Epithelial cell of prostate (primary cell): ENCODE data around the gene STAC2.
A peak's percentile ranks its signal among the peaks of the same experiment; 100 is the strongest.

ENCODE experiments used
- DNase-seq: peaks from one replicate; pipeline ENCODE4 v3.0.0-alpha.2; 2011; ENCODE audit warnings: low read depth, low spot score
- H3K27ac ChIP-seq: fragments of 450-650 bp; 2 replicates; pipeline ENCODE4 v1.5.1; 2017; ENCODE audit warnings: mild to moderate bottlenecking

The STAC2 gene

DNA sequence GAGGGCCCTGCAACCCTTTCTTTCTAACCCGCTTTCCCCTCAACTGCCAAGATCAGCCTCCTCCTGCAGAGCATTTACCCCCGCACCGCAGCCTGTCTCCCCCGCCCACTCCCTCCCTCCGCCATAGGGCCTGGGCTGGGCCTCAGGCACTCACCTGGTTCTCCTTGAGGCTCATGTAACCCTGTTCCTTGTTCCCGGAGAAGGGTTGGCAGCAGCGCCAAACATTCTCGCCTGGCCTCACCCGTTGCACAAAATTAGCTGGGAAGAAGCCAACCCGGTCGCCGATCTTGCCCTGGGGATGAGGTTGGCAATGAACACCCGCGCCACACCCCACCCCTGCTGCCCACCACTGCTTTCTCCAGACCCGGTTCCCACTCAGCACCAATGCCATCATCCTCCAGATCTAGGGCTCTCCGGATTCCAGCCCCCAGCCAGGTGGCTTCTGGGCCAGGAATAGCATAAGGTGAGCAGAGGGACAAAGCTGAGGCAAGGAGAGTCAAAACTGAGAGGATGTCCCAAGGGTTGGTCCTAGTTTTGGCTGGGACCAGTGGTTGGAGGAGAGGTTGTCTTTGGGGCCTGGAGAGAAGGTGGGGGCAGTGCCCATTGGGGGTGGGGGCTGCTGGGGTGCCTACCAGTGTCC, 12.8 kb downstream of the STAC2 start:
- H3K27ac ChIP-seq: no peak overlapping the region
- no peak for DNase-seq

DNA sequence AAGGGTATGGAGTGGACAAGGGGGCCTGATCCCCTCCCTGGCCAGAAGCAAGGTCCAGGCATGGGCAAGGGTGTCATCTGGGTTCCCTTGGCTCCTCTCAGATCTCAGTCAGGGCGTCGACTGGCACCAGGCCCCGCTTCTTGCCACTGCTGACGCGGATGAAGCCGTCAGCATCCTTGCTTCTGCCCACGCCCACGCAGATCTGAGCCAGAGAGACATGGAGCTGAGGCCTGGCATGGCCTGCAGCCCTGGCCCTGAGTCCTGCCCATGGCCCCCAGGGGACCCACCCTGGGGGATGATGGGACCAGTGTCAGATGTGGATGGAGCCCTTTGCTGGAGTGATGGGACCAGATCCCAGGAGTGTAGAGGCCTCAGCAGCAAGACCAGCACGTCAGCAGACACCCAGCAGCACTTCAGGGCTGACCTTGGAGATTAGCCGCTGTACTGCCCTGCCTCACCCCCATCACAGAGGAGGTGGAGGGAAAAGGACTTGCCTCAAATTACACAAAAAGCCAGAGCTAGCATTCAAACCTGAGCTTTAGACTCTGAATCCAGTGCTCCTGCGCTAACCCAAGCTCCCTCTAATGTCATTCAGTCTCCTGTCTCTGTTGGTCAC, 13.4 kb downstream of the STAC2 start:
- no peak for DNase-seq

DNA sequence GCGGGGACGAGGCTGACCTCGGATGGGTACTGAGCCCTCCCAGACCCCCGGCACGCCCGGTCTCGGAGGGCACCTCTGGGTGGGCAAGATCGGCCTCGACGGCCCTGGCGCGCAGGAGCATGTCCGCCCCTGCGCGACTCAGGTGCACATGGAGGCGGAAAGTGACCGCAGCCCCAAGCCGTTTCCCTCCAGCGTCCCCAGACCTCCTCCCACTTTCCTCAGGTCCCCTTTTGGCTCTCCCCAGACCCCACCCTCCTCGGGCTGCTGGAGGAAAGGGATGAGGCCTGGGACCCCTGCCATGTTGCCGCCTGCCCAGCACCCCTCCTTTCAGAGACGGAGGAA, 15.7 kb downstream of the STAC2 start:
- no peak overlapping the region for H3K27ac ChIP-seq
- no peak for DNase-seq

More for the DNA sequence above, 13.4 kb downstream of the STAC2 start:
- H3K27ac ChIP-seq: no peak overlapping the region

DNA sequence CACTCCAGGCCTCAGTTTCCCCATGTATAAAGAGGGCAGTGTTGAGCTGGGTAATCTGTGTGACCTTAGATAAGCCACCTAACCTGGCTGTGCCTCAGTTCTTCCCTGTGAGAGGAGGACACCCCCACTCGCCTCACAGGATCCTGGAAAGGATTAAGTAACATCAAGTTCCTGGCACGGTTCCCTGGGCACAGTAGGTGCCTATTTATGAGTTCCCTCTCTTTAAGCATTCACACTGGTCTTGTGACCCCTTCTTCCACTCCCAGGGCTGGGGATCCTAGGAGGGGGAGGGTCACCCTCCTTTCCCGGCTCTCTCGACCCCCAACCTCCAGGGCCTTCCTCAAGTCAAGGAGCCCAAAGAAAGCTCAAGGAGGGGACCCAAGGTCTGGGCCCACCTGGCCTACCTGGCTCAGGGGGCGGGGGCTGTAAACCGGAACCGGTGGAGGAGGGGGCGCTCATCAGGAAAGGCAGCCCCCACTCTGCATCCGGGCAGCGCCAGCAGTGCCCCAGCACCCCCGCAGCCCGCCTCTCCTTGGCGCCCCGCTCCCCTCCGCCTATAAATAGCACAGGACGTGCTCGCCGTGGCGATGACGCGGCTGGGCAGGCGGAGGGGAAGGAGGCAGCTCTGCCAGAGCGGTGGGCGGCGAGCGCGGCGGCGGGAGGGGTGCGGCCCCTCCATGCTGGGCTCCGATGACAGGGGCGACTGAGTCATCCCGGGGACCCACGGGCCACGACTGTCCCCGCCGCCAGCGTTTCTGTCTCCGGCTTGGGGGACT, 16.2 kb downstream of the STAC2 start:
- no peak overlapping the region for H3K27ac ChIP-seq
- DNase-seq: no peak

DNA sequence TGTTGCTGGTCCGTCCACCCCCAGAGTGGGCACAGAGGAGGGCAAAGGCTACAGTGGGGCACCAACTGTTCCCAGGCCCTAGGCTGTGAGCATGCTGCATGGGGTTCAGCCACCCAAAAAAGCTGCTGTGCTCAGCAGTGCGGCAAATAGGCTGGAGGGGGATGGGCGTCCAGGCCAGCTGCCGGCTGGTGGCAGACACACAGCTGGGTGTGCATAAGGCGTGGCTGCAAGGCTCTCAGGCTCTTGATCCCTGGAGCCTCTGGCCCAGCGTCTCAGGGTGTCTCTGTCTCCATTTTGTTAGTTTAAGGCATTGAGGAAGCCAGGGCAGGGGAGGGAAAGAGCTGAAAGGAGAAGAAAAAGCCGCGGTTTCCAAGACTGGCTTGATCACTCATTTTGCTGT, 16.9 kb downstream of the STAC2 start:
- no peak overlapping the region for H3K27ac ChIP-seq
- no peak for DNase-seq

DNA sequence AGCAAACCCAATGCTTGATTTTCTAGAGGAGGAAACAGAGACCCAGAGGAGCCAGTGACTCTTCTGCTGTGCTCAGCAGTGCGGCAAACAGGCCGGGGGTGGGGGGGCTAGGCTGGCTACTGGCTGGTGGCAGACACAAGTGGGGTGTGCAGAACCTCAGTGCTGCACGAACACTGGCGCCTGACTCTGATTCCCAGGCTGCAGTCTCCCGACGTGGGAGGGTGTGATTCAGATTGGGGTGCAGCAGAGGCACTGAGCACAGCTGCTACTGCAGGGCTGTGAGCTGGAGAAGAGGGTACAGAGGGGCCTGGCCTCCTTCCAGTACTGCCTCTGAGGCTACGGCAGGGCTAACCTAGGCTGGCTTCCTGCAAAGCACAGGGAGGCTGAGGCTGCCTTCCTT, 17.6 kb downstream of the STAC2 start:
- no peak overlapping the region for H3K27ac ChIP-seq
- DNase-seq: no peak

DNA sequence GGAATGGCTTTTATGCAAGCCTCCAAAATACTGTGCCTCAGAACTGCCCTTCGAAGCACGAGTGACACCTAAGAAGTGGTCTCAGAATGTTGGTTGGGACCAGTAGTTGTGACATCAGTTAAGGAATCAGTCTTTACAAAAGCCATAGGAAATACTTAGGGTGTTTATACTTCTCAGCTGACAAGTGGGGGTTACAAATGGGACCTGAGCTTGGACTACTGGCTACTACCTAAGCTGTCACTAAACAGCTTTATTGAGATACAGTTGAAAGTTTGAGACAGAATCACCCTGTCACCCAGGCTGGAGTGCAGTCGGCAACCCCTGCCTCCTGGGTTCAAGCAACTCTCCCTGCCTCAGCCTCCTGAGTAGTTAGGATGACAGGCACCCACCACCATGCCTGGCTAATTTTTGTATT, 20.6 kb downstream of the STAC2 start:
- DNase-seq: no peak
- no peak overlapping the region for H3K27ac ChIP-seq

DNA sequence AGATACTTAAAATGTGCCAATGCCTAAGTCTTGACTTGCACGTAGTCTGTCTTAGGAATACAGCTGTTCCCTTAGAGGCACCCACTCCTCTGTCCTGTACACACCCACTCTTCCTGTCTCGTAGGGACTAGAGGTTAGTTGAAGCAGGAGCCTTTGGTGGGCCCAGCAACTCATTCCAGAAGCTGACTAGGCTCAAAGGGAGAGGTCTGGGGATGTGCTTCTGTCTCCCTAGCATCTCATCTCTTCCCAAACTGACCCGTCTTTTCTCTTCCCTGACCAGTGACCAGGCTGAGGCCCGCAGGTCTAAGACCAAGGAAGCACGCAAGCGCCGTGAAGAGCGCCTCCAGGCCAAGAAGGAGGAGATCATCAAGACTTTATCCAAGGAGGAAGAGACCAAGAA, 21.5 kb downstream of the STAC2 start:
- no peak overlapping the region for H3K27ac ChIP-seq
- DNase-seq: no peak

DNA sequence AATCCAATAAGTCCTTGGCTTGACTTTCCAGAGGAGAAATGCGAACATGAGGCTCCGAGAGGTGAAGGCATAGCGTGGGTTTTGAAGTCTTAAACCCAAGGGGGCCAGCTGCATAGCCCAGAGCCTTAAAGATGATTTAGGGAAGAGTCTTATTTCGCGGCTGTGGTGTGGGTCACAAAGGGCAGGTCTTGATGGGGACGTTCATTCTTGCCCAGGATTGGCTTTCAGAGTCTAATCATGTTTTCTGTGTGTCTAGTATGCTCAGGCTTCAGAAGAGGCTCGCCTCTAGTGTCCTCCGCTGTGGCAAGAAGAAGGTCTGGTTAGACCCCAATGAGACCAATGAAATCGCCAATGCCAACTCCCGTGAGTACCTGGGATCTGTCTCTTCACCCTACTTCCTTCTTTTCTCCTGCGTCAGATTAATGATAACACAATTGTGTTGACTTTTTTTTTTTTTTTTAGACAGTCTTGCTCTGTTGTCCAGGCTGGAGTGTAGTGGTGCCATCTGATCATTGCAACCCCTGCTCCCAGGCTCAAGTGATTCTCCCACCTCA, 24.7 kb downstream of the STAC2 start:
- no peak for DNase-seq
- H3K27ac ChIP-seq: peak overlapping the region; percentile 84

DNA sequence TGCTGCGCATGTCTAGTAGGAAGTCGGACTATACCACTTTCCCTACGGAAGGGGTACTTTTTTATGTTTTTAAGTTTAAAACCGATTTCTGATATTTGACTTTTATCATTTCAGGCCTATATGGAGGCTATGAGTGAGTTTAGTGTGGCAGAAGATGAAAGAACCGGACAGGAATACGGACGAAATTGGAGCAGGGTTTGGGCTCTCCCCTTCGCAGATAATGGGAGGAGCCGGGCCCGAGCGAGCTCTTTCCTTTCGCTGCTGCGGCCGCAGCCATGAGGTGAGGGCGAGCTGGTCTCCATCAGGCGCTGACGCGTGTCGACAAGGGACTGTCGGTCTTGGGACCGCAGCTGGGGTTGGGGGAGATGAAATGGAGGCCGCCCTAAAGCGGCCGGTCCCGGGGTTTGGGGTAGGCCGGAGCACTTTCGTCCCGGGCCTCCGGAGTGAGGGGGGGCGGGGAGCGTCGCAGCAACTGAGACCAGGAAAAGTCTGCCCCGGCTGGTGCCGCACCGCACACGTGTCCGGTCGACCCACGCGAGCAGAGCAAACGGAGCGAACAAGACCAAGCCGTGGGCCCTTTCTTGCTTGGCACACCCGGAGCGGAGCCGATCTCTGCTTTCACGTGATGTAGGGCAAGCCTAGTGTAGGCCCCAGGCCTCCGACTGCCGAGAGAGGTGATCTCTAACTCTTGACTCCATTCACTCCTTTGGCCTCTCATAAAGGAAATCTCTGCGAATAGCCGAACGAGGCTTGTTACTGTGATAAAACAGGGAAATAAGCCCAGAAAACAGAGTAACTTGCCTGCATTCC, 25.5 kb downstream of the STAC2 start, which contains the start of gene RPL19:
Gene RPL19, plus strand, starts transcription at position 214 of the 810 bp plus-strand sequence. Its CDS starts 62 bp downstream, at position 276.
- no peak for DNase-seq
- peak within 1 kb of the TSS; percentile 84 for H3K27ac ChIP-seq

DNA sequence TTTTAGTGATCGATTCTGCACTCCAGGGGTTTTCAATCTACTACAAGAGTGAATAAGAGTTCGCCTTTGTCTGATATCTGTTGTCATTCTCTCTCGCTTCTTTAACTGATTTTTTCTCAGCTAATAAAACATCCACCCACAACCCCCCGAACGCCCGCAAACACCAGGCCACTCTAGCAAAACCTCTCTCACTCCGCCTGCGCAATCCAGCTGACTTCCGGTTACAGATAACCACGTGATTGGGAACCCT, 26.0 kb downstream of the STAC2 start:
- DNase-seq: peak; percentile 67
- H3K27ac ChIP-seq: peak overlapping the region; percentile 84

DNA sequence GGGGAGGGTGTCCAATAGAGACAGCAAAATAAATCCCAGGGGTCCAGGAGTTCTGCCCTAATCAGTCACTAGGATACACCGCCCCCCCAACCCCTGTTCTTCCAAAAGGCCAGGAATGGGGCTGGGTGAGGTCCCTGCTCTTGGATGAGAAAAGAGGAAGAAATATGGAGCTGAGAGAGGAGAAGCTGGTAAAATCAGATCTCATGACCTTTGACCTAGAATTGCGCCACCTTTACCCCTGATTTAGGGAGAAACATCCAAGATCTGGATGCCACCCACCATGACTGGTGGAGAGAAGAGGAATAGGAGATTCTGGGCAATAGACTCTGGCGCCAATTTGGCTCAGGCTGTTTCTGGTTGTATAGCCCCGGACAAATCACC, 27.6 kb downstream of the STAC2 start:
- peak overlapping the region; percentile 32 for H3K27ac ChIP-seq
- no peak for DNase-seq

DNA sequence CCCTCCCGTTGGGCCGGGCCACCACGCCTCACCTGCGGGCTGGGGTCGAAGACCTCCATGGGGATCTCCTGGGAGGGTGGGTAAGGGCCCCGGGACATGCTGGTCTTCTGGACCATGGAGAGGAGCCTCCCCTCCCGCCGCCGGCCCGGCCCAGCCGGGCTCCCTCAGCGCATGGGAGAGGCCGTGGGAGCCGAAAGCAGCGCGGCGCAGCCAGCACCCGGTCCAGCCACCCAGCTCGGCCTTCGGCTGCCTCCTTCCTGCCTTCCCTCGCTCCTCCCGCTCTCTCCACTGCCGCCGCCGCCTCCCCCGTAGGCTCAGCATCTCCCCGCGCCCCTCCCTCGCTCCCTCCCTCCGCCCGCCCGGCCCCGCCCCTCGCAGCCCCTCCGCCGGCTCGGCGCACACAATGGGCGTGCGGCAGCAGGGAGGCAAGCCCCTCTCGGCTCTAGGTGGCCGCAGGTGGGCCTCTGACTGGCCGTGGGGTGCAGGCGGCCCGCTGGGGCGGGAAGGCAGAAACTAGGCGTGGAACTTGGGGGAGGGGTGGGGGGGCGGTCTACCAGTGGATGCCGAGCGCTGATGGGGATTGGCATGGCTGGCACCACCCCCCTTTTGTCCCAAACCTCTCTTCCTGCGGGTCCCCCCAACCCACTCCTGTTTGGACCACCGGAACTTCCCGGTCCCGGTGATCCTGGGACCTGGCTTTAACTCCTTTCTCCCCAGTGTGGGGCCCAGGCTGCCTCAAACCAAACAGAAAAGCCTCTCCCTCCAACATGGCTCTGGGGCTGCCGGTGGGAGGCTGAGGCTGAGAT, 28.2 kb downstream of the STAC2 start, which contains the start of gene CACNB1:
Gene CACNB1, minus strand, starts transcription at position 290 of the 806 bp plus-strand sequence. Its CDS starts 174 bp downstream, at position 116.
- DNase-seq: no peak
- H3K27ac ChIP-seq: peak within 1 kb of the TSS; percentile 32

DNA sequence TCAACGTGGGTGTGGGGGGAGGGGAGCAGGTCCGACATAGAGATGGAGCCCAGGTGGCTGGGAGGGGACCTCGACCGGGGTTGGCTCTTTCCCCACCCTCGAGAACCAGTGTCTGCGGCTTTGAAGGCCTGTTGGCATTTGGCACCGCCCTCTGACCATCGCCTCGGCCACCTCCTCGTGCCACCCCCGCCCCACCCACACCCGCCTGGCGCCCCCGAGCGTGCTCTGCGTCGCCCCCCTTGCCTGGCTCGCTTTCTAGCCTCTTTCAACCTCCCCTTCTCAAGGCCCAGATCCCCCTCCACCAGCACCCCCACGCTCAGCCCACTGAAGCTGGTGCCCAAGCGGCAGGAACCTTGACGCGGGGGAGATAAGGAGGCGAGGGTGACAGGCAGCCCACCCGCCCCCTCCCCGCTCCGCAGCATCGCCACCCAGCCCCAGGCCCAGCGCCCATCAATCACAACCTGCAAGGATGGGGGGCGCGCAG, 28.9 kb downstream of the STAC2 start:
- peak overlapping the region; percentile 32 for H3K27ac ChIP-seq
- no peak for DNase-seq

DNA sequence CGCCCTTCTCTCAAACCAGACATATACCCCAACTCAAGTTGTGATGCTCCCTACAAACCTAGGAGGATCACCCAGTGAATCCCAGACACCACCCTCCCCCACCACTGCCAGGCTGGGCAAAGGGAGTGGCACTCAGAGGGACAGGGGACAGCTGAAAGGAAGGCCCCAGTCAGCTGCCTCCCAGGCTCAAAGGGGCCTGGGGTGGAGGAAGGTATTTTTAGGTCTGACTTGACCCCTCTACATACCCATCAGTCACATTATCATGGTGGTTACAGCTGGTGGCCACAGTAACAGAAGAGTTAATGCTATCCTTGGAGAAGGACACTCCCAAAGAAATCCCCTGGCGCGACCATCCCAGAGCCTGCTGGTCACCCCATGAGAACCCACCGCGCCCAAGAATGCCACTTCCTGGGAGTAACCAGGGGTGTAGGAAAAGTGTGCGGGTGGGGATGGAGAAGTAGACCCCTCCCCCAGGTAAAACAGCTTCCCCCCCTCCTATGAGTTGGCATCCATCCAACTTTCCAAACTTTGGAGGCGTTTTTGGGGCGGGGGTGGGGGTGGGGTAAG, 29.4 kb downstream of the STAC2 start:
- H3K27ac ChIP-seq: peak overlapping the region; percentile 32
- DNase-seq: no peak

DNA sequence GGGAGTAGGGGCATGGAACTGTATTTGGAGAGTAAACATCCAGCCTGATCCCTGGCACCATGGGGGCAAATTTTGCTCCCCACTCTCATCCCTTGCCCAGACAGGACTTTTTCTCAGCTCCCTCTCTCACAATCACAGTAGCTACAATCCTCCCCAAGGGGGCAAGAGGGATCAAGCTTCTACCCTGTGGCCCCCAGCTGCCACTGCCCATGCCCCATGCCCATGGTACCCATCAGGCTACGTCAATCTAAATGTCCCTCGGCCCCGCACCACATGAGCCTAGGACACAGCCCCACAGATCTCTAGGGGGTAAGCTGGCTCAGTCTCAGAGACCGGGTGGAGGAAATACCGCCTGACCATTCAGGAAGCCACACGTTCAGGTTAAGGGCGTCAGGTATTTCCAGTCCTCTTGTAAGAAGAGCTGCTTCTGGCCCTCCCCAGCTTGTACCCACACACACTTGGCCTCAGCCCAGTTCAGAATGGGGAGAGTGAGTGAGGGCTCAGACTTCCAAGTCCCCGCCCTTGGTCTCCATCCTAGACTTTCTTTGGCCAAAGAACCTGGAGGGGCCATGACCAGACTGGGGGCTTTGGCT, 30.1 kb downstream of the STAC2 start:
- H3K27ac ChIP-seq: peak overlapping the region; percentile 32

DNA sequence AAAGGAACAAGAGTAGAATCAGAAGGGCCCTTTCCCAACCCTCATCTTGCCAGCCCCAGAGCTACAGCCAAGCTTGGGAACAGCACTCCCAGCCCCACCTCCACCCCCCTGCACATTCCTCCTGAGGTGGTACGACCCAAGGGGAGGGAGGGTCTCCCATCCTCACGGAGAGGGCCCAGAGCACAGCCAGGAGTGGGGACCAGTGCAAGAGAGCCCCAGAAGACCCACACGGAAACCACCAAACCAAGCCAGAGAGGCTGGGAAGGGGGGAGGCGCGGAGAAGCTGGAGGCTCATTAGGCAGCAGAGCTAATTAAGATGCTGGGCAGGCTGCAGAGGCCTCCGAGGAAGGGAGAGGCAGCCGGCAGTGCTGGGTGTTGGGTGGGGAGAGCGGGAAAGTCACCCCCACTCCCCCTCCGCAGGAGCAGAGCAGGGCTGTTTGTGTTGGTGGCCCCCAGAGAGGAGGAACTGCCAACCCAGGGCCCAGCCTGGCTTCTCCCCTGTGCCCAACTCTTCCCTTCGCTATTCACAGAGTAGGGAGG, 30.7 kb downstream of the STAC2 start:
- no peak overlapping the region for H3K27ac ChIP-seq
- DNase-seq: no peak

More for the DNA sequence above, 30.1 kb downstream of the STAC2 start:
- no peak for DNase-seq
